Cardiac muscle cell (in vitro differentiated cells and primary cell): Measurements from ENCODE around the gene NLK. TPM values are rescaled to one million over a fixed set of nuclear protein-coding genes. Genes with fewer than 3 reads are reported as not detected.

Experiments used
- DNase-seq, 2 donors: peaks; one replicate each; pipeline versions ENCODE4 v3.0.0 to v3.0.0-alpha.2; 2010 to 2017; ENCODE audit warnings: low read depth in 1 of 2, low spot score in 1 of 2
- H3K27ac ChIP-seq: fragments of 200-600 bp; sonication (generic); 2 replicates; pipeline ENCODE4 v1.5.1; 2016
- H3K27me3 ChIP-seq: fragments of 200-600 bp; sonication (generic); 2 replicates; pipeline ENCODE4 v1.6.0; 2016; ENCODE audit warnings: control low read depth
- H3K36me3 ChIP-seq: fragments of 200-600 bp; sonication (generic); 2 replicates; pipeline ENCODE4 v1.5.1; 2016; ENCODE audit warnings: control low read depth
- H3K4me1 ChIP-seq: fragments of 200-600 bp; sonication (generic); 2 replicates; pipeline ENCODE4 v1.8.1; 2017; ENCODE audit warnings: low read depth, mild to moderate bottlenecking, mixed run types
- H3K4me3 ChIP-seq: fragments of 200-600 bp; sonication (generic); 2 replicates; pipeline ENCODE4 v1.5.1; 2016; ENCODE audit warnings: mild to moderate bottlenecking
- H3K9me3 ChIP-seq: fragments of 200-600 bp; sonication (generic); 2 replicates; pipeline ENCODE4 v1.5.1; 2017; ENCODE audit warnings: low read depth, mild to moderate bottlenecking, control low read depth
- CTCF ChIP-seq: IDR thresholded peaks from 2 replicates; pipeline ENCODE4 v1.5.1; 2012; ENCODE audit warnings: low read depth, mild to moderate bottlenecking, low read length
- polyA plus RNA-seq: library from polyadenylated mRNA; unstranded; fragments of >200 nt; fragmentation: Nextera tagmentation; extraction: Ambion mirVana; gene quantifications from 2 replicates; pipeline ENCODE4 v1.2.1, GENCODE V29; 2016
- total RNA-seq: library from RNA; depleted of rRNA; stranded (reverse); fragments of >200 nt; gene quantifications from 2 replicates; pipeline ENCODE4 v1.2.3, GENCODE V29; 2016

Gene NLK
- total and polyA plus RNA-seq, 2 experiments from 2014 or later, result 11.0 to 22.1 TPM

GRCh38 chr17:28043741-28044140 lies 1.3 kb downstream of the NLK start:
- H3K27ac ChIP-seq, result no peak overlapping the region
- H3K4me1 ChIP-seq, result peaks cover 52% of the 10 kb centered on the region
- peak overlapping the region; percentile 0 for H3K4me3 ChIP-seq
- H3K36me3 ChIP-seq, result no peaks in the 10 kb centered on the region
- no peak for TF ChIP-seq CTCF
- no peak for DNase-seq
- no peaks in the 10 kb centered on the region for H3K9me3 ChIP-seq
- H3K27me3 ChIP-seq, result no peaks in the 10 kb centered on the region

- H3K27me3 ChIP-seq, result no peaks in the 10 kb centered on the region
- no peak for TF ChIP-seq CTCF
- no peaks in the 10 kb centered on the region for H3K36me3 ChIP-seq
- DNase-seq, result no peak
- H3K9me3 ChIP-seq, result no peaks in the 10 kb centered on the region
- no peak overlapping the region for H3K4me3 ChIP-seq
- peaks cover 46% of the 10 kb centered on the region for H3K4me1 ChIP-seq
- H3K27ac ChIP-seq, result no peak overlapping the region
These were observed 2.8 kb downstream of the NLK start for GRCh38 chr17:28045304-28045703.

- Histone ChIP-seq H3K36me3 (no peaks in the 10 kb centered on the region), H3K27me3 (no peaks in the 10 kb centered on the region), H3K27ac (no peak overlapping the region), H3K4me3 (no peak overlapping the region), H3K4me1 (peaks cover 46% of the 10 kb centered on the region), H3K9me3 (no peaks in the 10 kb centered on the region)
- DNase-seq, result no peak
- no peak for TF ChIP-seq CTCF
These were observed 3.8 kb downstream of the NLK start for GRCh38 chr17:28046034-28046825.

GRCh38 chr17:28047806-28048205 lies 5.3 kb downstream of the NLK start:
- Histone ChIP-seq H3K27me3 (no peaks in the 10 kb centered on the region), H3K9me3 (no peaks in the 10 kb centered on the region), H3K27ac (peak overlapping the region; percentile 10), H3K36me3 (no peaks in the 10 kb centered on the region), H3K4me3 (no peak overlapping the region), H3K4me1 (peaks cover 54% of the 10 kb centered on the region)
- TF ChIP-seq CTCF, result no peak
- no peak for DNase-seq

- no peak for TF ChIP-seq CTCF
- no peaks in the 10 kb centered on the region for H3K27me3 ChIP-seq
- no peaks in the 10 kb centered on the region for H3K36me3 ChIP-seq
- DNase-seq, result no peak
- no peak overlapping the region for H3K27ac ChIP-seq
- H3K9me3 ChIP-seq, result no peaks in the 10 kb centered on the region
- H3K4me1 ChIP-seq, result peaks cover 57% of the 10 kb centered on the region
- H3K4me3 ChIP-seq, result no peak overlapping the region
These were observed 6.6 kb downstream of the NLK start for GRCh38 chr17:28049071-28049470.
